ENCODE data around the gene PDGFRB. TPM values are rescaled to one million over a fixed set of nuclear protein-coding genes. Genes with fewer than 3 reads are reported as not detected.

Gene PDGFRB
- total RNA-seq, 2 experiments from 2014 or later, result 0.58 to 0.74 TPM

- DNase-seq, result no peak
Observed at GRCh38 chr5:150114102-150114641, 41.5 kb downstream of the PDGFRB start.

GRCh38 chr5:150113047-150113744, 42.4 kb downstream of the PDGFRB start:
- Mint-ChIP-seq H3K27ac (no peak overlapping the region), H3K4me1 (ENCODE audit: low read depth) (no peaks in the 10 kb centered on the region), H3K9me3 (no peaks in the 10 kb centered on the region), H3K36me3 (ENCODE audit: low read depth) (no peaks in the 10 kb centered on the region), H3K27me3 (peaks cover 3% of the 10 kb centered on the region), H3K4me3 (no peak overlapping the region)
- intact Hi-C loops (cut with micrococcal nuclease), result no loop called here
- DNase-seq (no peak), ATAC-seq (no peak)
- no peak for TF ChIP-seq CTCF (IDR thresholded peaks at IDR 0.05)
- POLR2A ChIA-PET, result no interaction called here
- CTCF ChIA-PET, result no interaction called here

More at GRCh38 chr5:150114102-150114641, 41.5 kb downstream of the PDGFRB start:
- Mint-ChIP-seq H3K27me3 (peaks cover 3% of the 10 kb centered on the region), H3K4me1 (ENCODE audit: low read depth) (no peaks in the 10 kb centered on the region), H3K36me3 (ENCODE audit: low read depth) (no peaks in the 10 kb centered on the region), H3K9me3 (no peaks in the 10 kb centered on the region), H3K27ac (no peak overlapping the region), H3K4me3 (no peak overlapping the region)
- intact Hi-C loops (cut with micrococcal nuclease), result no loop called here
- POLR2A ChIA-PET, result no interaction called here
- CTCF ChIA-PET, result no interaction called here
- no peak for TF ChIP-seq CTCF (IDR thresholded peaks at IDR 0.05)
- no peak for ATAC-seq

- CTCF ChIA-PET, result interaction anchor here (1.2 kb wide), 1 partner anchor 17 kb away, joined by 3 read pairs; no protein-coding TSS in a partner anchor
- intact Hi-C loops (cut with micrococcal nuclease), result no loop called here
- Mint-ChIP-seq H3K27me3 (peaks cover 3% of the 10 kb centered on the region), H3K4me1 (ENCODE audit: low read depth) (no peaks in the 10 kb centered on the region), H3K36me3 (ENCODE audit: low read depth) (no peaks in the 10 kb centered on the region), H3K9me3 (no peaks in the 10 kb centered on the region), H3K4me3 (no peak overlapping the region), H3K27ac (no peak overlapping the region)
- DNase-seq (no peak), ATAC-seq (no peak)
- no peak for TF ChIP-seq CTCF (IDR thresholded peaks at IDR 0.05)
- POLR2A ChIA-PET, result interaction anchor here (0.8 kb wide), 1 partner anchor 127 kb away, joined by 3 read pairs; no protein-coding TSS in a partner anchor
Observed at GRCh38 chr5:150112201-150113046, 43.2 kb downstream of the PDGFRB start.

GRCh38 chr5:150111122-150111521, 44.5 kb downstream of the PDGFRB start:
- Mint-ChIP-seq H3K27me3 (peaks cover 3% of the 10 kb centered on the region), H3K4me3 (no peak overlapping the region), H3K36me3 (ENCODE audit: low read depth) (no peaks in the 10 kb centered on the region), H3K4me1 (ENCODE audit: low read depth) (no peaks in the 10 kb centered on the region), H3K27ac (no peak overlapping the region), H3K9me3 (no peaks in the 10 kb centered on the region)
- ATAC-seq, result no peak
- intact Hi-C loops (cut with micrococcal nuclease), result no loop called here
- ChIA-PET CTCF (no interaction called here), POLR2A (no interaction called here)
- no peak for TF ChIP-seq CTCF (IDR thresholded peaks at IDR 0.05)
- DNase-seq, result no peak

GRCh38 chr5:150109921-150110320, 45.7 kb downstream of the PDGFRB start:
- ATAC-seq, result no peak
- Mint-ChIP-seq H3K36me3 (ENCODE audit: low read depth) (no peaks in the 10 kb centered on the region), H3K27ac (no peak overlapping the region), H3K27me3 (peaks cover 3% of the 10 kb centered on the region), H3K9me3 (no peaks in the 10 kb centered on the region), H3K4me1 (ENCODE audit: low read depth) (no peaks in the 10 kb centered on the region), H3K4me3 (no peak overlapping the region)
- POLR2A ChIA-PET, result no interaction called here
- no peak for TF ChIP-seq CTCF (IDR thresholded peaks at IDR 0.05)
- CTCF ChIA-PET, result no interaction called here
- intact Hi-C loops (cut with micrococcal nuclease), result no loop called here
- no peak for DNase-seq

Data from activated CD8-positive, alpha-beta T cell treated with anti-CD3 and anti-CD28 coated beads for 36 hours (primary cell).